ENCODE results near the gene MEIOB.

The MEIOB gene

GRCh38 chr16:1822801-1823200 lies 49.2 kb downstream of the MEIOB start:
- TF ChIP-seq CTCF (IDR thresholded peaks at IDR 0.05; ENCODE audit: low read depth, low read length), result no peak
- H3K4me3 ChIP-seq (replicated peaks in 1 of 2; ENCODE audit: low read depth in 2 of 2, low read length in 2 of 2), result no peak overlapping the region
- DNase-seq (ENCODE audit: low read depth in 2 of 2), result no peak

GRCh38 chr16:1821861-1822611 lies 49.9 kb downstream of the MEIOB start:
- H3K4me3 ChIP-seq (replicated peaks in 1 of 2; ENCODE audit: low read depth in 2 of 2, low read length in 2 of 2), result no peak overlapping the region
- DNase-seq (ENCODE audit: low read depth in 2 of 2), result no peak
- no peak for TF ChIP-seq CTCF (IDR thresholded peaks at IDR 0.05; ENCODE audit: low read depth, low read length)

- DNase-seq (ENCODE audit: low read depth in 2 of 2), result no peak
- no peak overlapping the region for H3K4me3 ChIP-seq (replicated peaks in 1 of 2; ENCODE audit: low read depth in 2 of 2, low read length in 2 of 2)
- TF ChIP-seq CTCF (IDR thresholded peaks at IDR 0.05; ENCODE audit: low read depth, low read length), result no peak
Measured at GRCh38 chr16:1820946-1821290, 51.0 kb downstream of the MEIOB start.

GRCh38 chr16:1820096-1820945 lies 51.6 kb downstream of the MEIOB start:
- no peak for TF ChIP-seq CTCF (IDR thresholded peaks at IDR 0.05; ENCODE audit: low read depth, low read length)
- DNase-seq (ENCODE audit: low read depth in 2 of 2), result no peak

GRCh38 chr16:1819611-1820010 lies 52.4 kb downstream of the MEIOB start:
- H3K4me3 ChIP-seq (replicated peaks in 1 of 2; ENCODE audit: low read depth in 2 of 2, low read length in 2 of 2), result no peak overlapping the region
- DNase-seq (ENCODE audit: low read depth in 2 of 2), result no peak
- no peak for TF ChIP-seq CTCF (IDR thresholded peaks at IDR 0.05; ENCODE audit: low read depth, low read length)

More at GRCh38 chr16:1820096-1820945, 51.6 kb downstream of the MEIOB start:
- no peak overlapping the region for H3K4me3 ChIP-seq (replicated peaks in 1 of 2; ENCODE audit: low read depth in 2 of 2, low read length in 2 of 2)

- DNase-seq (ENCODE audit: low read depth in 2 of 2), result no peak
- no peak for TF ChIP-seq CTCF (IDR thresholded peaks at IDR 0.05; ENCODE audit: low read depth, low read length)
- H3K4me3 ChIP-seq (replicated peaks in 1 of 2; ENCODE audit: low read depth in 2 of 2, low read length in 2 of 2), result no peak overlapping the region
Measured at GRCh38 chr16:1818873-1819525, 53.0 kb downstream of the MEIOB start.

Data from cardiac fibroblast (primary cell).